HG02588 (cell line): ENCODE results near the gene SLC5A3.

Experiments used
- ATAC-seq: cut with Tn5 transposase; IDR thresholded peaks from one replicate; pipeline ENCODE4 v1.9.1; 2021; ENCODE audit warnings: mild to moderate bottlenecking, moderate library complexity; ENCODE audit not compliant: unreplicated experiment

SLC5A3 gene

GRCh38 chr21:34073032-34073748 is at the start of gene SLC5A3, which contains the start of gene MRPS6:
TSS of gene SLC5A3 (plus strand) at chr21:34073578. CDS start at chr21:34095199, 21,621 bp downstream.
TSS of gene MRPS6 (plus strand) at chr21:34073578. CDS start at chr21:34073701, 123 bp downstream.
- ATAC-seq, result peak; percentile 76

- no peak for ATAC-seq
Observed at GRCh38 chr21:34023691-34024373, 49.5 kb upstream of the SLC5A3 start.

GRCh38 chr21:34024374-34024693 is 49.0 kb upstream of the SLC5A3 start:
- ATAC-seq, result no peak

- no peak for ATAC-seq
Observed at GRCh38 chr21:34027721-34028461, 45.5 kb upstream of the SLC5A3 start.

DNA sequence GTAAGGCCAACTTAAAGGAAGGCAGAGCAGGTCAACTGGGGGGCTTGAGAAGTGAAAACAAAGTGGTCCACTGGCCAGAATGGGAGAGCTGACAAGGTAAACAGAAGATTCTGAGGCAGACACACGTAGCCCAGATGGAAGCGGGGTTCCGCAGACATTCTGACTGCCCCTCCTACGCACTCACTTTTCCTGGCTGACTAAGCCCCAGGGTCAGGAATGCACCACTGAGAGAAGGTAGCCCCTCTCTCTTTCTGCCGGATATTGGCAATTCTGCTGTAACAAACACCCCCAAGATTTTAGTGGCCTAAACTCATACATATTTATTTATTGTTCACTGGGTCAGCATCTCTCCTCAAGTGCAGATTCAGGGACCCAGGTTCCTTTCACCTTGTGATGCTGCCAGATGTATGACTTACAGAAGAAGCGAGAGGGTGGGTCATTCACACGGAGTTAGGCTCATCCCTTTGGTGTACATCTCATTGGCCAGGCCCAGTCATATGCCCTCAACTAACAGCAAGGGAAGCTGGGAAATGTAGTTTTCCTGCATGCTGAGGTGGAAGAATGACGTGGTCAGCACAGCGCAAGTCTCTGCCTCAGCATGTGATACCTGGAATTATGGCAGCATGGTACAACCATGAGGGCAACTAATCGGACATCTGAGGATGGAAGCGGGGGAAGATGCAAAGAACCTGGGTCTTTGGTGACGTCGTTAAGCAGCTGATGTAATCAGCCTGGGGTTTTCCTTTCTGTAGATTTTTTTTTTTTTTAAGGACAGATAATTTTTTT is 43.4 kb upstream of the SLC5A3 start:
- peak; percentile 91 for ATAC-seq

DNA sequence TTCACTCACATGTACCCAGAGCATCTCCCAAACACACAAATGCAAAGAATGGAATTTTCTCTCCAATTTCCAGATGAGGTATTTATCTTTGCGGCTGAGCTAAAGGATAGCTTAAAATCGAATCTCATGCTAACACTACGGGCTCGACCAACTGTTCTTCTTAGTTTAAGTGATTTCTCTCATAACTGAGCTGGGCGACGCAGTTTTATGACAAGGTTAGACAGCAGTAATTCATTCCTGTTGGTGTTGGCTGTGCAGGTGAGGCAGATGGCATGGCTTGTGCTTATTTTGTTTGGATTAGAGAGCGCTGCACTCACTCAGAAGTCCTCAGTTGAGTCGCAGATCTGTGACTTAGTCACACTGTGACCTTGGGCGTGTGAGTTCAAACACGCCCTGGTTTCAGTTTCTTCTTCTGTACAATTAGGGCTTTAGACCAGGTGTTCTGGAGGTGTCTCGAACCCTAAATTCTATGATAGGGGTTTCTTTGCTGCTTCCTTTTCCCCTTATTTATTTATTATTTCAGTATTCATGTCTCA is 41.5 kb upstream of the SLC5A3 start:
- no peak for ATAC-seq

DNA sequence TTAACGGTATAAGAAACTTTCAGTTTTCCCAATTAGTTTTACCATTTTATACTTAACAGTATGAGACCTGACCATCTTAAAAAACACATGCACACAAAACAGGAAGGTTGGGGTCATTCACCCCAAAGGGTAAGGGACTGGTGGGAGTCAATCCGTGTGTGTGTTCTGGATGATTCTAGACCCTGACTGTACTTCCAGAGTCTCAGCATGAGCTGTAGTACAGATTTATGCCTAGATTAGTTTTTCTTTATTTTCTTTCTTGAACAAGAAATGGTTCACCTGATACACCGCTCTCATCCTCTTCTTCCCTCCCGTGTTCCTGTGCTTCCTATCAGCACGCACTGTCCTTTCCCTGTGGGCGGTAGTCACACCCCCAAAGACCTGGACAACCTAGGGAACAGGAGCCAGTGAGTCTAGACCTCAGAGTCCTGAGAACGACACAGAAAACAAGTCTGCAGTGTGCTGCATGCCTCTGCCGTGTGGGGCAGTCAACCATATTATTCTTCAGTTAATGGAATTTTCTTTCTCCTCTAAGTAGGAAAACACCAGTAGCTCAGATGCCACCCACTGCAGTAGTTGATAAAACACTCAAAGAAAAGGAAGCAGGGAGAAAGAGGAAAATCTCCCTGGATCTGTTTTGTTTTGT is 38.9 kb upstream of the SLC5A3 start:
- ATAC-seq, result no peak

- ATAC-seq, result no peak
Observed at GRCh38 chr21:34035619-34036354, 37.6 kb upstream of the SLC5A3 start.

DNA sequence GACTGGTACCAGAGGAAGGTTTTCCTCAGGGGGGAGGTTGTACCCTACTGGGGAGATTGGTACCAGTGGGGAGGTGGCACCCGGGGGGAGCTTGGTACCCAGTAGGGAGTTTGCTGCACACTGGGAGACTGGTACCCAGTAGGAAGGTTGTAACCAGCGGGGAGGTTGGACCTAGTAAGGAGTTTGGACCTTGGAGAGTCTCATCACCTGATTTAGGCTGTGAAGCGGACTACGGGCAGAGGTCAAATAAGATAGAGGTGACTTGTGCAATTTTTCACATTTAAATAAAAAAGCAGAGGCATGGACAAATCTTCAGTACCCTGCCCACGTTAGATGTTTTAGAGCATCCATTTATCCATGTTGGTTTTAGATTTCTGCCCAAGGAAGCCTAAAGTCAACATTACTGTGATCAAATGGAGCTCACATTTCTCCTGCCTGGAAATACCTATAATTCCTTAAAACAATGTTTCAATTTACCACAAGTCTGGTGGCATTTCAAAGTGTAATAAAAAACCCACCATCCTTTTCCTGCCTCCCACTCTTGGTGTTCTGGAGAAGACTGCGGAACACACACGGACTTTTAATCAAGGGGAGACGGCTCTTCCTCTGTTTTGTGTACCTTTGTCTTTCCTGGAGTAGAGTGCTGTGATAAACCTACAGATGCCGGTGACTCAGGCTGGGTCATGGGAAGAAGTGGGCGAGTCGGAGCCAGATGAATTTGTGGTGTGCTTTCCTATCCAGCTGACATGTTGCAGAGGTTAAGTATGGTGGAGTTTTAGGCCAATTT is 36.2 kb upstream of the SLC5A3 start:
- no peak for ATAC-seq

DNA sequence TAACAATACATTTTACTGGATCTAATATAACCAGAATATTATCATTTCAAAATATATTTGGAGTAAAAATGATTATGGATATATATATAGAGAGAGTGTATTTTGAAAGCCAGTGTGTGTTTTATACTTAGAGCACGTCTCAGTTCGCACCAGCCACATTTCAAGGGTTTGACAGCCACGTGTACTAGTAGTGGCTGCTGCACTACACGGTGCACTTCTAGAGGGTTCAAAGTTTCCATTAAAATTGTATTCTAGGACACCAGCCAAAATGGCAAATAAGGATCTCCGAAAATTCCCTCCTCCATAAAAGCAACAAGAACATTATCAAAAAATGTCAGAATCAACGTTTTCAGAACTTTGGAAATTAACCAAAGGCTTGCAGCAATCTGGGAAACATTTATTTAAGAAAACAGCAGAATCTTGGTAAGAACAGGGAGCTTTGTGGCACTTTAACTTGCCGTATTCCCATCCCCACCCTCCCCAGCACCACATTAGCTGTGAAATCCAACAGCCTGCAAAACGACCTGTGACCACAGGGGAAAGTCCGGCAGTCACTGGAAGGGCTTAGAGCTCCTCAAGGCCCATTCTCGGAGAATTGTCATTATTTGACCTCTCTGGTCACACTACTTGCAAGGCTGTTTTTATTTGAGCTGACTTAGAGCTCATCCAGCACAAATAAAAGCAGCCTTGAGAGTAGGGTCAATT is 33.5 kb upstream of the SLC5A3 start:
- no peak for ATAC-seq

DNA sequence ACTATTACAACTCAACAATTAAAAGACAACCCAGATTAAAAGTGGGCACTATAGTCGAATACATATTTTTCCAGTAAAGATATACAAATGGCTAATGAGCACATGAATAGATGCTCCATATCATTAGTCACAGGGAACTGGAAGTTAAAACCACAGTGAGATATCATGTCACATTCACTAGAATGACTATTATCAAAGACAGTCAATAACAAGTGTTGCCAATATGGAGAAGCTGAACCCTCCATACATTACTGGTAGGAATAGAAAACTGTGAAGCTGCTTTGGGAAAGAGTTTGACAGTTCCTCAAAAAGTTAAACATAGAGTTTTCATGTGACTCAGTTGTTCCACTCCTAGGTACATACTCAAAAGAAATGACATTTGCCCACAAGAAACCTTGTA is 30.6 kb upstream of the SLC5A3 start:
- ATAC-seq, result no peak

GRCh38 chr21:34043333-34043732 is 30.0 kb upstream of the SLC5A3 start:
- ATAC-seq, result no peak

- no peak for ATAC-seq
Observed at GRCh38 chr21:34046917-34047316, 26.5 kb upstream of the SLC5A3 start.

DNA sequence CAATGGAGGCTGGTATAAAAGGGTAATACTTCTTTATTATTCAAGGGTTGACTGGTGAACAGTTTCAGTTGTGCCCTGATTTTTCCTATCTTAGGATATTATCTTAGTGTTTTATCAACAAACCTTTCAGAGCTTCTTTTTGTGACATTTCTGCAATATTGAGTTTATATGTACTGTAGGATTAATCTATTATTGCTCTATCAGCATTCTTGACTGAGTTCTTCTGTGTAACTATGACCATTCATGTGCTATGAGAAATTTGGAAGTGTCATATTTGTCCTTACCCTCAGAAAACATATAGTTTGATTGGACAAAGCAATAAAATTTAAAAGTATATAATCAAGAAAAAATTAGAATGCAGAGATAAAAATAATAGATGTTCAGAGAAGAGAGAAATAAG is 25.5 kb upstream of the SLC5A3 start:
- ATAC-seq, result no peak

- ATAC-seq, result no peak
Observed at GRCh38 chr21:34052171-34052570, 21.2 kb upstream of the SLC5A3 start.

- no peak for ATAC-seq
Observed at GRCh38 chr21:34054259-34054658, 19.1 kb upstream of the SLC5A3 start.

DNA sequence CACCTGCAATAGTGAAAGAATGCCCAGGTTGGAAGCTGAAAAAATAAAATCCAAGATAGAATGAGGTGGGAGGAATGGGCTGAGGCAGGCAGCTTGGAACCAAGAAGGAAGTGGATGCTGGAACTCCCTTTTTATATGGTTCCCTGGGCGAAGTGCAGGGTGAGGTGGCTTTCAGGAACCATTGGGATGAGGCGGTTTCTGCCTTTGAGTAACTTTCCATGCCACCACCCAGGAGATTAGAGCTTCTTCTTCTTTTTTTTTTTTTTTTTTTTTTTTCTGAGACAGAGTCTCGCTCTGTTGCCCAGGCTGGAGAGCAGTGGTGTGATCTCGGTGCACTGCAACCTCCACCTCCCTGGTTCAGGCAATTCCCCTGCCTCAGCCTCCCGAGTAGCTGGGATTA is 17.8 kb upstream of the SLC5A3 start:
- no peak for ATAC-seq

- ATAC-seq, result no peak
Observed at GRCh38 chr21:34061983-34062382, 11.4 kb upstream of the SLC5A3 start.
